GM19239 (cell line): Measurements from ENCODE around the gene ZNF438.
"Not testable (repeated sequence)": the region's sequence is repeated elsewhere in the genome, so short reads cannot be mapped to it uniquely, and the experiment has no call there.

Experiments used
- DNase-seq: peaks from one replicate; pipeline ENCODE4 v3.0.0; 2011; ENCODE audit warnings: low spot score; ENCODE audit not compliant: insufficient read length
- FAIRE-seq: peaks from 2 replicates; lab custom pipeline; 2011; peaks lifted over from hg19 to GRCh38; lab: Jason Lieb, UNC

The ZNF438 gene

DNA sequence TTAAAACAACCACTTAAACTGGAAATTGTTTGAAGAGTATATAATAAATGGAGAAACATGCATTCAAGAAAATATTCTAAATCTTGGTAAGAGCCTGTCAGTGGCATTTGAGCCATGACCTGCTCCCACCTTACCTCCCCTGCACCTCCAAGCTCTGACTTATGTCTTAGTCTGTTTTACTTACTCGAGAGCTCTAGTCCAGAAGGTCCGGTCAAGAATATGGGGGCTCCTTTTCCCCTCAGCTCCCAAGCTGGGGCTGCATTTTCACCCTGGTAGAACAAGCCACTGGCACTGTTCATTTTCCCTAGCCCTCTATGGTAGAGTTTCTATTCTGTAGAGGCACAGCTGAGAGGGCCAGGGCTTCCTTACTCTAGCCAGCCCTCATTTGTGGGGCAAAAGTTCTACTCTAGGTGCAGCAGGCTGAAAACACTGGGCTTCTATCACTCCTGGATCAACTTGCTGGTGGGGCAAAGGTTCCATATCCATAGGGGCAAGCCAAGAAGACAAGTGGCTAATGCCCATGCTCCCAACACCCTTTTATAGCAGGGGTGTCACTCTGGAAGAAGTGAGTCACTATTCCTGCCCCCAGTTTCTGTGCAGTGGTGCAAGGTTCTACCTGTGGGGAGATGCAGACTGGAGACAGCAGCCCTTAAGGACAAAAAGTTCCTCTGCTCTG is 40.6 kb downstream of the ZNF438 start:
- no peak for FAIRE-seq
- DNase-seq = no peak

DNA sequence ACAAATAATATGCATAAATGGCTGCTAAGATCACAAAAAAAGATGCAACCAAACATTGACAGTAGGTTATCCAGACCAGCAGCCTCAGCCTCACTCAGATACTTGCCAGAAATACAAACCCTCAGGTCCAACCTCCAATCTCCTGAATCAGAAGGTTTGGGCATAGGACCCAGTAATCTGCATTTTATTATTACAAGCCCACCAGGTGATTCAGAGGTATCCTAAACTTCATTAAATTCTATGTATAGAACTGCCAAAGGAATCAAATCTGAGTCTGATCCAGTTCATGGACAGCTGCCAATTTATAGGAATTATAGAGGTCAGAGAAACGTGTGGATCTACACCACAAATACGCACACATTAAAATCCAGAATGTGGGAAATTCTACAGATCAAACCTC is 41.3 kb downstream of the ZNF438 start:
- no peak for DNase-seq
- no peak for FAIRE-seq

DNA sequence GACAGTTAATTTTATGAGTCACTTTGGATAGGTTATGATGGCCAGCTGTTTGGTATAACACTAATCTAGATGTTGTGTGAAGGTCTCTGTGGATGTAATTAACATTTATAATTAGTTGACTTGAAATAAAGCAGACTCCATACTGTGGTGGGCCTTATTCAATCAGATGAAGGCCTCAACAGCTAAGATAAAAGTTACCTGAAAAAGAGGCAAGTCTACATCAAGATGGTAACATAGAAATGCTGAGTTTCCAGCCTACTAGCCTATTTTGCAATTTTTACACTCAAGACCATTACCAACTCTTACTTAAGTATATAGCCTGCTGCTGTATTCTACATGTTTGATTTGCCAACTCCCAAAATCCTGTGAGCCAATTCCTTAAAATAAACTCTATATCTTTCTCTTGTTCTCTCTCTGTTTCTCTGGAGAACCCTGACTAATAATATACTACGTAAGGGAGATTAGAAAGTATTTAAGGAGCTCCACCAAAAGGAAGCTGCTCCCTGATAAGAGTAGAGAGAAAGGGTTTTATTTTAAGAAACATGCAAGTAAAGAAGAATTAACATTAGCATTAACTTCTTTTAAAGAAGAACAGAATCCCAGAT is 42.7 kb downstream of the ZNF438 start:
- DNase-seq (no peak), FAIRE-seq (no peak)

DNA sequence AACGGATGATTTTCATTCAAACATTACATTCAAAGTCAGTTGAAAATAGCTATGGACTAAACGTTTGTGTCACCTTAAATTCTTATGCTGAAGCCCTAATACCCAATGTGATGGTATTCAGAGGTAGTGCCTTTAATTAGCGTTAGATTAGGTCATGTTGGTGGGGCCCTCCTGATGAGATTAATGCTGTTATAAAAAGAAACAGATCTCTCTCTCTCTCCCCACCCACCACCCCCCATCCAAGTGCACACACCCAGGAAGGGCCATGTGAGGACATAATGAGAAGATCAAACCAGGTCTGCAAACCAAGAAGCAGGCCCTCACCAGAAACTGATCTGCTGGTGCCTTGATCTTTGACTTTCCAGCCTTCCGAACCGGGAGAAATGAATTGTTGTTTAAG is 44.2 kb downstream of the ZNF438 start:
- DNase-seq (no peak), FAIRE-seq (no peak)

DNA sequence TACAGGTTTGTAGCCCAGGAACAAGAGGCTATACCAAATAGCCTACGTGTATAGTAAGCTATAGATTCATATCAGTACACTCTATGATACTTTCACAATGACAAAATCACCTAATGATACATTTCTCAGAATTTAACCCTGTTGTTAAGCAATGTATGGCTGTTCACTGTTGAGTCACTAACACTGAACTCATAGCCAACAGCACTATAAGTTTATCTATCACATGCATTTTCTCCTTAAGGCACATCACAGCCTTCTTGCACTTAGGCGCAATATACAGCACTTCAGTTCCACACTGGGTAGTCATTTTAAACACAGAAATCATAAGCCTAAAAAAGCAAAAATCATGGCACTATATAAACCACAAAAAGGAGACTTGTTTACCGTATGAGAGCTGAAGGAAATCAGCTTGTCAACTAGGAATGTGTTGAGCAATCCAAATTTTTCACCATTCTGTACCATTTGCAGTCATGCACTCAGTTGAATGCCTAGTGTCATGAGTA is 45.6 kb downstream of the ZNF438 start:
- FAIRE-seq (no peak), DNase-seq (no peak)

DNA sequence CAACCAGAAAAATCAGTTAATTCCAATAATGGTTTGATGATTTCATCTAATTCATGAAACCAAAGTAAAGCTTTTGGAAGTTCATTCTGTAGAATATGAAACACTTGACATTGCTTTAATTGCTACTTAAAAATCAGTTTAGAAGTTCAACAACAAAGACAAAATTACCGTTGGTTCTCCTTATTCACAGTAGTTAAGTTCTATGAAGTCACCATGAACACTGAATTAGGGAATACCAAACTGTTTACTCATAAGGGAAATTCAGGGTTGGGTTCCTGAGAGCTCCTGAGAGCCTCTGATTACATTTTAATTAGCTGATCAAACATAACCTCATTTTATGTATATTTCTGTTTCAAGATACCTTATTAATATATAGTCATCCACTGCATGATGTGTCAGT is 46.2 kb downstream of the ZNF438 start:
- DNase-seq = no peak
- FAIRE-seq = no peak

DNA sequence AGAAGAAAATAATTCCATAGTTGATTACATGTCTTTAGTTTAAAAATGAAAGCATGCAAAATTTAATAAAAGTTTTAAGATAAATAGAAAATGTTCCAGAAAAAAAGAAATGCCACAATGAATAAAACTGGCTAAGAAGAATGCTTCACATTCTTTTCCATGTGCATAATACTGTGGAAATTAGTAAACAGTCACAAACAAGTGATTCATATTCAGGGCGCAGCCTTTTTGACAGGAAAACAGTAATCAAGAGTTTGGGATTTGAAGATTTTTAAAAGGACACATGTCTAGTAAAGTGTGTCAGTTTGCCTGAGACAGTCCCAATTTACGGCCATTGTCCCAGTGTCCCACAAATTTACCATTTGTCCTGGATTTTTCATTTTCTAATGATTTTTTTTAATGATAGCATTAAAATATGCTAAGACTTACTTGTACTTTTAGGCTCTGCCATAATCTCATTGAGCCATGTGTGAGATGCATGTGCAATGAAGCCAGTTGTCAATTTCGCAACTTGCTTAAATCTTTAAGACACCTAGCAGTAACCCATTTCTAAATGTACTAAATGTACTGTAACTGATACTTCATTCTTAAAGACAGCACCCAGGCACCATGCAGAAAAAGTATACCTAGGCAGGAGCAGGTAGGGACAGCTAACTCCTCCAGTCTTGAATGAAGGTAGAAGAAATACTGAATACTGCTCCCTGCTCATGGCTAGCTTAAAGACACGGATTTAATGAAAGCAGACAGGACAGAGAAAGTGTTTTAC is 46.9 kb downstream of the ZNF438 start:
- DNase-seq = no peak
- peak; percentile 45 for FAIRE-seq

DNA sequence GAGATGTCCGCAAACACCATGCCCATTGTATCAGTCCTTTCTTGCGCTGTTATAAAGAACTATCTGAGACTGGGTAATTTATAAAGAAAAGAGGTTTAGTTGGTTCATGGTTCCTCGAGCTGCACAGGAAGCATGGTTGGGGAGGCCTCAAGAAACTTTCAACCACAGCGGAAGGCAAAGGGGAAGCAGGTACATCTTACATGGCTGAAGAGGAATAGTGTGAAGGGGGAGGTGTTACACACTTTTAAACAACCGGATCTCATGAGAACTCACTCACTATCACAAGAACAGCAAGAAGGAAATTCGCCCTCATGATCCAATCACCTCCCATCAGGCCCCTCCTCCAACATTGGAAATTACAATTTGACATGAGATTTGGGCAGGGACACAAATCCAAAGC is 48.5 kb downstream of the ZNF438 start:
- FAIRE-seq = peak; percentile 81
- DNase-seq = not testable (repeated sequence)

DNA sequence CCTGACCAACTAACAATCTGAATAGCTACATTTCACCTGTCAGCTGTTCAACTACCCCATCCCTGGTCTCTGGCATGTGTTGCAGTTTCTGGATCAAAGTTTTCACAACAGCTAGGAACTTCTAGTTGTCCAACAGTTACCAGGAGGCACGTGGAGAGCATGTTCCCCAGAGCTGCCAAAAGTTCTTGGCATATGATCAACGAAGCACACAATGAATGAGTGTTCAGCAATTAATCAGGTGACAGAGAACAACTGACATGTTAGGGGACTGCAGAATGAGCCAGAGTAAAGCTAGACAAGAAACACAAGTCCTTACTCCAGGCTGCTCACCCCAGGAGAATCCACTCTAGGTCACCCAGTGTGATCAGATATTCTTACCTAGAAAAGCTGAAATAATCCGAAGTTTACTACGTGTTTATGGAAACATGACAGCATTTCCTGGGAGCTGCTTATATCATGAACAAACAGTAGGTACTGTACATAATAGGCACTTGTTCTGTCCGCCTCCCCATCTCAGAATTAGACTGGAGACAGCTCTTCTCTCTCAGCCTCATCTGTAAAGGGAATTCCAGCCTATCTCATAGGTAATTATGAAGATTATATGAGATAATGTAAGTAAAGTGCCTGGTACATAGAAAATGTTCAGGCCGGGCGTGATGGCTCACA is 50.6 kb downstream of the ZNF438 start:
- FAIRE-seq = no peak
- DNase-seq = no peak

DNA sequence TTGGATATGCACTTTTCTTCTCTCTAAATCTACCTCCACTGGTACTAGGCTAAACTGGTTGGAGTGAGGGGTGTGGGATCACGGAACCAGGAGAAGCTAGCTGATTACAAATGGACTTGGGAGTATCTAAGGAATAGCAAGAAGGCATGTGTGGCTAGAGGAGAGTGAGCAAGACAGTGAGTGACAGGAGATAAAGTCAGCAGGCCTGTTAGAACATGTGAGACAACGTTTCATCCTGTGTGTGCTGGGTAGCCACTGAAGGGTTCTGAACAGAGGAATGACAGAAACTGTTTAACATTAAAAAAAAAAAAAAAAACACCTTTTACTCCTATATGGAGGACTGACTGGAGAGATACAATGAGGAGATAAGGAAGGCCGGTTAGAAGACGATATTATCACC is 51.7 kb downstream of the ZNF438 start:
- no peak for DNase-seq
- no peak for FAIRE-seq

DNA sequence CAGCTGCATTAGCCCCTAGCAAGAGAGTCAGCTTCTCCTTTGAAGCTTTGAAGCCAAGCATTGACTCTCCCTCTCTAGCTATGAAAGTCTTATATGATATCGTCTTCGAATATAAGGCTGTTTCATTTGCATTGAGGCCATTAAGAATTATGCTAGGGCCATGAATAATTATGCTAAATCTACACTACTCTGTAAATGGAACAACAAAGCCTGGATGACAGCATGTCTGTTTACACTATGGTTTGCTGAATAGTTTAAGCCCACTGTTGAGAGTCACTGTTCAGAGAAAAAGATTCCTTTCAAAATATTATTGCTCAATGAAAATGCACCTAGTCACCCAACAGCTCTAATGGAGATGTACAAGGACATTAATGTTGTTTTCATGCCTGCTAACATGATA is 52.8 kb downstream of the ZNF438 start:
- DNase-seq = no peak
- no peak for FAIRE-seq

DNA sequence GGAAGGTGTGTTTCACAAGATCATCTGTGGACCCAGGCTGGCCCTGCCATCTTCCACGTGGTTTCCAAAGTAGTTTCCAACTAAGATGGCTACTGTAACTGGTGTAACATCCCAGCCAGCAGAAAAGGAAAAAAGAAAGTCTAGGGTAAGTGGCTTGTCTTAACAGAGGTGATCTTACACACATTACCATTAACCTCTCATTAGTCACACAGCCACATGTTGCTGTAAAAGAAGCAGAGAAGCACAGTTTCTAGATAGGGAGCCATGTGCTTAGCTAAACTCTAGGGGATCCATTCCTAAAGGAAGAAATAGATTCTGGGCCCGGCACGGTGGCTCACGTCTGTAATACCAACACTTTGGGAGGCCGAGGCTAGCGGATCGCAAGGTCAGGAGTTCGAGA is 54.3 kb downstream of the ZNF438 start:
- DNase-seq = no peak
- no peak for FAIRE-seq

DNA sequence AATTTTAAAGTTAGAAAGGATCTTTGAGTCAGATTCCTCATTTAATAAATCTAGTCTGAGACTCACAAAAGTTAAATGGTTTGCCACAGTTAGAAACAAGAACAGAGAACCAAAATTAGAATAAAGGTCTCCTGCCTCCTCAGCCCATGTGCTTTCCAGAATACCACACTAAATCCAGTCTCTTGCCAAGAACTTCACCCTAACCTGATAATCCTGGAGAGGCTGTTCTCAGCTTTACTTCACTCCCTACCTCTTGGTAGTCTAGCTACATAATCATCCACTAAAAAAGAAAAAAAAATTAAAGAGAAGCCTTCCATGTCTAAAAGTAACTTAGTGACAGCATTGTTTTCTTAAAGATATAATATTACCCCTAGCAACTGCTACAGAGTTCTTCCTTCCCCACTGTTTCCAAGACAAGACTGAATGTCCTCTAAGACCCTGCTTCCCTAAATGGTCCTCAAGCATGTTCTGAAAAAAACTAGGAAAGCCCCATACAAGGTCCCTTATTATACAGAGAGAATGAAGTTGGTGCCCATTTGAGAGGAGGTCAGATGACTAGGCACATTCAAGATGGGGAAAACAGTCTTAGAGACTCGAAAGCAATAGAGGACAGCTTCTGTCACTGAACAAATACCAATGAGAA is 56.8 kb downstream of the ZNF438 start:
- FAIRE-seq (no peak), DNase-seq (no peak)

DNA sequence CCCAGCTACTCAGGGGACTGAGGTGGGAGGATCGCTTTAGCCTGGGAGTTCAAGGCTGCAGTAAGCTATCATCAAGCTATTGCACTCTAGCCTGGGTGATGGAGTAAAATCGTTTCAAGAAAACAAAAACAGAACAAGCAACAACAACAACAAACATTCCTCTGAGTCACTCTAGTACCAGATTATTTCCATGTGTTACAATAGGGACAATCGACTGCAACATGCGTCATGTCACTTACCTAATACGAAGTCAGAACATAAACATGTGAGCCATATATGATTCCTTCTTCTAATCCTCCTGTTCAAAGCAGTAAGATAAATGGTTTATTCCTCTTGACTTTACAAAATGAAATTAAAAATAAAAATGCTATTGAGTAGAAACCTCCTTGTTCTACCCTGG is 57.3 kb downstream of the ZNF438 start:
- FAIRE-seq (no peak), DNase-seq (no peak)

DNA sequence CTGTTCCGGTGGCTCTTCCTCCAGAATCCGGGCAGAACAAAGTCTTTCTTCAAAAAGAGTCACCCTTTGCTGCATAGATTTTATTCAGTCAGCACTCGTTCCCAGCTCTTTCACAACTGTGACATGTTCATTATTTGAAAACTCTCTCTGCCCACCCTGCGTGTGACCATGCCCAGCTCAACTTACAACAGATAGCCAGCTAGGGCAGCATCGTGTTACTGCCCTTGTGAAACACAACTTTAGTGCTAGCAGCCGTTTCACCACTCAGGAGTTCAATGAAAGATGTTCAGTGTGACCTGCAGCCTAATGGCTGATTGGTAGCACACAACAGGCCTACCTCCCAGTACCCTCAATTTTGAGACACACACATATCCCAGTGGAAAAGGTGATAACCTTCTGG is 57.9 kb downstream of the ZNF438 start:
- DNase-seq (no peak), FAIRE-seq (no peak)

DNA sequence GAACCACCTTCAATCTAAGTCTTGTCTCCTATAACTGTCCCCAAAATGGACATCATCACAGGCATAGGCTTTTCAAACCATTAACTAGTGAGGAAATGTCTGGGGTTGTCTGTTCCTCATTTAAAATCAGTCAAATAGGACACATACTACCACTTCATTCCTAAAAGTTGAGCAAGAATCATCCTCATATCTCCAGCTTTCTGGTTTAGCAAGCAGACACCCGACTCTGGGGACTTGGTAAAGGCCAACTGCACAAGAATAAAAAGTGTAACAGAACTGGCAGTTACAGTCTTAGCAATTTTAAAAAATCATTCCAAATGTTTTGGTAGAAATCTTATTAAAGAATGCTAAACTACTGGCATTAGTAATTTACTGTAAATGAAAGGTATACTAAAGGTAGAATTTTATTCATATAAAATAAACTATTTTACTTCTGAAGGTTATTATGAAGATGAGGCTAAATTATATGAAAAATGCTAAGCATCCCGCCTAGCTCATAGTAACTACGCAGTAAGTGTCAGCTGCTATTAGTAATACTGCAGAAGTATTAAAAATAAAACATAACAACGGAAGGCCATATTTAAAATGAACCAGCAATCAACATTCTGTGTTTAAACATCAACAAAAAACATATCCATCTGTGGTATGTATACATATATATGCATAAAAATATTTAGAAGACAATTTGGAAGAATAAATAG is 60.8 kb downstream of the ZNF438 start:
- FAIRE-seq = no peak

DNA sequence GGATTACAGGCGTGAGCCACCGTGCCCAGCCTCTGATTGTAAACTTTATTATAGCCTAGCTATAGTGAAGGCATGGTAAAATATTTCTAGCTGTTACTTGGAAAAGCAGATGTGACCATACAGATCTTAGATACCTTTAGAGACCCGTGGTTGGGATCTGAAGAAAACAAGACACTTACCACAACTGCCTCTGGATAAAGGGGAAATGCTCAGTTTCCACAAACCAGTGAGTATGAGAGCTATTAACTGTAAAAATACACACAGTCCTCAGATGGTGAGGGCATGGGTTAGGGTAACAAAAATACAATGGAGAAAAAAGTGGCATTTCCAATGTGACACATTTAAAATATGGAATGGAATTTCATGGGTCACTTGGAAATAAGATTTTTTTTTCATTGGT is 63.0 kb downstream of the ZNF438 start:
- no peak for FAIRE-seq
- no peak for DNase-seq

More for the DNA sequence above, 60.8 kb downstream of the ZNF438 start:
- no peak for DNase-seq

DNA sequence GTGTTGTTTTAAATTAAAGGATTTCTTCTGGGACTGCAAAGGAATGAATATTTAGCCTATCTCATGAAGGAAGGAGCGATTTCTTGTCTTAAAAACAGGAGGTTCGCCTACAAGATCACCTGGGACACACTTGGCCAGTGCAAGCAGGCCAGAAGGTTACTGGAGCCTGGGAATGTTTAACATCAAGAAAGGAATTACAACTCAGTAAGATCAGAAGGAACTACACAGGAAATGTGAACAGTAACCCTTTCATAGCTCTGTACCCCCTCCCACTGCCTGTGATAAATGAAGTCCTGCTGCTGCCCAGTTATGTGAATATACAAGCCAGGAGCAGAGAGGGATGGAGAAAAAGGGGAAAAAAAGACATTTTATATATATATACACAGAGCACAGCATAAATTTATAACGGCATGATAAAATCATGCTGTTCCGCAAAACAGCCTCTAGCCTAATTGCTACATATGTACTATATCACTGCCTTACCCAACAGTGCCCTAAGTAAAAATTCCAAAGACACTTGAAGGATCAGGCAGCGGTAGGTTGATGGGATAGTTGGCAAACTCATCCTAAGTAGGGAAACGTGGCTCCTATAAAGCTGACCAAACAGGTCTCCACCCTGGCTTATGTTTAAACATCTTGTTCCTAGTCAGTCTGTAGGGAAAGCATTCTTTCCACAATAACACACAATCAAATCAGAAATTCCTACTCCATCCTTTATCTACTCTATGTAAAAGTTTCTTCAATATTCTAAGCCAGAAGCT is 63.8 kb downstream of the ZNF438 start:
- DNase-seq (no peak), FAIRE-seq (no peak)
